Prostate gland (tissue), 2 donors: ENCODE results near the gene TM9SF4. TPM values are rescaled to one million over a fixed set of nuclear protein-coding genes. Genes with fewer than 3 reads are reported as not detected.
A peak's percentile ranks its signal among the peaks of the same experiment; 100 is the strongest.

ENCODE experiments used
- DNase-seq: peaks from one replicate; pipeline ENCODE4 v3.0.0-alpha.2; 2019; ENCODE audit warnings: low spot score
- H3K27ac ChIP-seq, 2 donors: fragments of 200-600 bp; sonication (generic); 2 replicates each; pipeline ENCODE4 v1.5.1; 2017 to 2019
- H3K27me3 ChIP-seq: fragments of 200-600 bp; sonication (generic); replicated peaks from 2 replicates; pipeline ENCODE4 v1.5.1; 2019; ENCODE audit not compliant: insufficient read depth
- H3K36me3 ChIP-seq, 2 donors: fragments of 200-600 bp; sonication (generic); 1 replicate in 1 of 2; 2 replicates in 1 of 2; pipeline versions ENCODE4 v1.5.1 to v1.8.1; 2017 to 2019
- H3K4me1 ChIP-seq: fragments of 200-600 bp; sonication (generic); replicated peaks from 2 replicates; pipeline ENCODE4 v1.5.1; 2019
- H3K4me3 ChIP-seq, 2 donors: fragments of 200-600 bp; sonication (generic); 2 replicates each; pipeline ENCODE4 v1.5.1; 2017 to 2019
- H3K9me3 ChIP-seq: fragments of 200-600 bp; sonication (generic); 2 replicates; pipeline ENCODE4 v1.5.1; 2017
- CTCF ChIP-seq, 4 experiments: fragments of 200-600 bp in 2 of 4; fragments of 450-650 bp in 2 of 4; sonication (generic) in 2 of 4; IDR thresholded peaks; 1 replicate in 3 of 4; 2 replicates in 1 of 4; pipeline ENCODE4 v1.5.1; 2016 to 2019; ENCODE audit warnings: antibody characterized with exemption in 4 of 4, mild to moderate bottlenecking in 2 of 4, moderate library complexity in 2 of 4
- POLR2A ChIP-seq: fragments of 450-650 bp; IDR thresholded peaks from one replicate; pipeline ENCODE4 v1.6.1; 2016; ENCODE audit warnings: antibody characterized with exemption, mild to moderate bottlenecking
- POLR2AphosphoS5 ChIP-seq: sonication (generic); formaldehyde crosslinking; IDR thresholded peaks from one replicate; pipeline ENCODE4 v1.6.1; 2017; ENCODE audit warnings: antibody characterized with exemption
- WGBS: methylation state at CpG from one replicate; pipeline ENCODE4 v1.1.5; 2018; 5-methylcytosine and 5-hydroxymethylcytosine counted together
- intact Hi-C: fragments of 100-400 bp; cut with DNase I; formaldehyde crosslinking; loops from one replicate; pipeline ENCODE4 v1.14.2; 2022
- total RNA-seq, 2 donors: library from RNA; depleted of rRNA; stranded (reverse); fragments of >200 nt; gene quantifications; one replicate each; pipeline ENCODE4 v1.1.0, GENCODE V29; 2016

Gene TM9SF4
- total RNA-seq, 2 donors from 2014 or later = 44.7 to 62.9 TPM

- Histone ChIP-seq H3K4me1 (peaks cover 6% of the 10 kb centered on the region), H3K27me3 (no peaks in the 10 kb centered on the region), H3K27ac (peak overlapping the region; percentile 98), H3K9me3 (no peaks in the 10 kb centered on the region), H3K4me3 (peak overlapping the region; percentile 83 to 91), H3K36me3 (no peaks in the 10 kb centered on the region)
- WGBS = 3% methylated on average over 8 of the region's 8 CpGs
- intact Hi-C loops = no loop called here
- no peak for DNase-seq
- TF ChIP-seq POLR2AphosphoS5 (no peak), POLR2A (no peak), CTCF (IDR thresholded peaks at IDR 0.05) (no peak)
Measured at GRCh38 chr20:32110173-32110704, 725 bp downstream of the TM9SF4 start.

GRCh38 chr20:32110727-32111126, 1.2 kb downstream of the TM9SF4 start:
- intact Hi-C loops = no loop called here
- WGBS = 76% methylated on average over 3 of the region's 3 CpGs
- Histone ChIP-seq H3K4me3 (peak overlapping the region; percentile 83 to 91), H3K36me3 (no peaks in the 10 kb centered on the region), H3K9me3 (no peaks in the 10 kb centered on the region), H3K4me1 (peaks cover 6% of the 10 kb centered on the region), H3K27ac (no peak overlapping the region), H3K27me3 (no peaks in the 10 kb centered on the region)
- no peak for DNase-seq
- TF ChIP-seq POLR2A = no peak
- no peak for TF ChIP-seq CTCF (IDR thresholded peaks at IDR 0.05)

GRCh38 chr20:32111156-32111686, 1.7 kb downstream of the TM9SF4 start:
- WGBS = 61% methylated on average over 3 of the region's 3 CpGs
- Histone ChIP-seq H3K4me3 (no peak overlapping the region), H3K27ac (no peak overlapping the region), H3K9me3 (no peaks in the 10 kb centered on the region), H3K4me1 (peaks cover 6% of the 10 kb centered on the region), H3K27me3 (no peaks in the 10 kb centered on the region), H3K36me3 (no peaks in the 10 kb centered on the region)
- TF ChIP-seq POLR2AphosphoS5 = no peak
- TF ChIP-seq CTCF (IDR thresholded peaks at IDR 0.05) = no peak
- TF ChIP-seq POLR2A = no peak
- intact Hi-C loops = no loop called here
- no peak for DNase-seq

- H3K4me1 ChIP-seq = peaks cover 6% of the 10 kb centered on the region
- TF ChIP-seq POLR2AphosphoS5 (no peak), POLR2A (no peak), CTCF (IDR thresholded peaks at IDR 0.05) (no peak)
- H3K27ac ChIP-seq = no peak overlapping the region
- H3K36me3 ChIP-seq = no peaks in the 10 kb centered on the region
- intact Hi-C loops = no loop called here
- no peaks in the 10 kb centered on the region for H3K27me3 ChIP-seq
- no peaks in the 10 kb centered on the region for H3K9me3 ChIP-seq
- no peak for DNase-seq
- H3K4me3 ChIP-seq = no peak overlapping the region
- 91% methylated on average over 3 of the region's 3 CpGs for WGBS
Measured at GRCh38 chr20:32111753-32112152, 2.2 kb downstream of the TM9SF4 start.

GRCh38 chr20:32112841-32113240, 3.3 kb downstream of the TM9SF4 start:
- DNase-seq = no peak
- 82% methylated on average over 5 of the region's 5 CpGs for WGBS
- Histone ChIP-seq H3K27ac (no peak overlapping the region), H3K4me3 (no peak overlapping the region), H3K27me3 (no peaks in the 10 kb centered on the region), H3K4me1 (peaks cover 6% of the 10 kb centered on the region), H3K9me3 (no peaks in the 10 kb centered on the region), H3K36me3 (no peaks in the 10 kb centered on the region)
- intact Hi-C loops = no loop called here
- no peak for TF ChIP-seq POLR2A
- TF ChIP-seq CTCF (IDR thresholded peaks at IDR 0.05) = no peak
- TF ChIP-seq POLR2AphosphoS5 = no peak
